CD1c-positive myeloid dendritic cell (primary cell): ENCODE measurements around the gene PPP1R15A.
"Not testable (repeated sequence)": the region's sequence is repeated elsewhere in the genome, so short reads cannot be mapped to it uniquely, and the experiment has no call there.

Experiments used
- DNase-seq: peaks from one replicate; pipeline ENCODE4 v3.0.0-alpha.2; 2016; ENCODE audit errors: extremely low spot score

The PPP1R15A gene

GRCh38 chr19:48872182-48872883 lies at the start of gene PPP1R15A:
PPP1R15A (plus strand) TSS chr19:48872421; CDS start chr19:48873234, 813 bp downstream.
- peak; percentile 99 for DNase-seq

GRCh38 chr19:48822514-48822913 lies 49.7 kb upstream of the PPP1R15A start:
- DNase-seq: no peak

- DNase-seq: no peak
Measured at GRCh38 chr19:48826606-48827020, 45.6 kb upstream of the PPP1R15A start.

- no peak for DNase-seq
Measured at GRCh38 chr19:48830088-48830487, 42.1 kb upstream of the PPP1R15A start.

GRCh38 chr19:48830965-48831364 lies 41.3 kb upstream of the PPP1R15A start:
- no peak for DNase-seq

GRCh38 chr19:48833049-48833448 lies 39.2 kb upstream of the PPP1R15A start:
- DNase-seq: no peak

- peak; percentile 53 for DNase-seq
Measured at GRCh38 chr19:48833977-48834376, 38.2 kb upstream of the PPP1R15A start.

GRCh38 chr19:48835734-48836088 lies 36.5 kb upstream of the PPP1R15A start:
- peak; percentile 94 for DNase-seq

- no peak for DNase-seq
Measured at GRCh38 chr19:48836089-48837017, 35.9 kb upstream of the PPP1R15A start, which contains the start of gene HSD17B14. HSD17B14 (minus strand) TSS chr19:48836491; CDS start chr19:48836411, 80 bp downstream.

GRCh38 chr19:48837051-48837524 lies 35.1 kb upstream of the PPP1R15A start:
- peak; percentile 68 for DNase-seq

- no peak for DNase-seq
Measured at GRCh38 chr19:48837687-48838086, 34.5 kb upstream of the PPP1R15A start.

GRCh38 chr19:48841047-48841446 lies 31.2 kb upstream of the PPP1R15A start:
- no peak for DNase-seq

- DNase-seq: no peak
Measured at GRCh38 chr19:48841571-48841970, 30.6 kb upstream of the PPP1R15A start.

- DNase-seq: peak; percentile 66
Measured at GRCh38 chr19:48842789-48843162, 29.4 kb upstream of the PPP1R15A start.

GRCh38 chr19:48844472-48844871 lies 27.7 kb upstream of the PPP1R15A start:
- DNase-seq: no peak

- no peak for DNase-seq
Measured at GRCh38 chr19:48845384-48845783, 26.8 kb upstream of the PPP1R15A start.

GRCh38 chr19:48846659-48847058 lies 25.6 kb upstream of the PPP1R15A start:
- not testable (repeated sequence) for DNase-seq

- no peak for DNase-seq
Measured at GRCh38 chr19:48852292-48852691, 19.9 kb upstream of the PPP1R15A start.

- DNase-seq: no peak
Measured at GRCh38 chr19:48853483-48853882, 18.7 kb upstream of the PPP1R15A start.

- DNase-seq: no peak
Measured at GRCh38 chr19:48854103-48854502, 18.1 kb upstream of the PPP1R15A start.

- DNase-seq: no peak
Measured at GRCh38 chr19:48856921-48857320, 15.3 kb upstream of the PPP1R15A start.

GRCh38 chr19:48858984-48859710 lies 13.1 kb upstream of the PPP1R15A start:
- peak; percentile 67 for DNase-seq
